Skin of body (tissue), 2 donors: ENCODE data around the gene PPIG. TPM values are rescaled to one million over a fixed set of nuclear protein-coding genes. Genes with fewer than 3 reads are reported as not detected.
A peak's percentile ranks its signal among the peaks of the same experiment; 100 is the strongest.
"Not testable (repeated sequence)": the region's sequence is repeated elsewhere in the genome, so short reads cannot be mapped to it uniquely, and the experiment has no call there.

Source experiments
- DNase-seq: peaks from one replicate; lab custom pipeline; 2025; lab: John Stamatoyannopoulos, UW
- total RNA-seq: library from RNA; depleted of rRNA; stranded (reverse); fragments of >200 nt; gene quantifications from one replicate; pipeline ENCODE4 v1.2.3, GENCODE V29; 2014

Gene PPIG
- 44.2 TPM for total RNA-seq

DNA sequence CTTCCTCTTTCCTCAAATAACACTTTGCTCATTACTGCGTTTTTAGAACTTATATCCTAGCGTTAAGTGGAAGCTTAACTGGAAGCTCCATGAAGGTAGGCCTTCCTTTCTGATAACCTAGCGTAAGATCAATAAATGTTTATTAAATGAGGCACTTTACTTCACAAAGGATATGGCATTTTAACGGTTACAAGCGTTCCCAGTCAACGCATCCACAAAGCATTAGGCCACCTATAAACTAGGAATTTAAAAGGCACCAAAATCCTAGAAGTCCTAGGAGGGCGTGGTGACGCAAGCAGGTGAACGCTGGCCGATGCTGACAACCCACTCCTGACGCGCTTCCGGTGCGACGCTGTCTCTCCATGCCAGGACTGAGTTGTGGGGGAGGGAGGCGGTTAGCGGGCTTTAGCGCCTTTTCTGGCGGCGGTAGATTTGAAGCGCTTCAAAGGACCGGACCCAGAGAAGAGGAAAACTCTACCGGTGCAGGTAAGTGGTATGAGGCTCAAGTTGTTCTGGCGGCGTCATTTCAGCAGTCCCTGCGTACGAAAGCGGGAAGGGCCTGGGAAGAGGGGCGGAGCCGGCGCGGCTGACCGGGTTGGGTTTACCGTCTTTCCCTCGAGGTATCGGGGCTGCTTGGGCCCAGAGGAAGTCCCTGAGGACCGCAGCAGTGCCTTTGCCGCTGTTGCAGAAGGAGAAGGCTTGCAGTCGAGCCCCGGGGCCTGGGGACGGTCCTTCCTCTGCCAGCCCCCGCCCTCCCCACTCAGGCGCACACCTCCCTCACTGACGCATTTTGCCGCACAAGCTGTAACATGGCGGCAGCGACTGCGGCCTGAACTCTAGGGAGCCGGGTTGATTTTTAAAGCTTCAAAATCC is at the start of gene PPIG:
Gene PPIG, plus strand, starts transcription at position 347 of the 873 bp plus-strand sequence. CDS start 19,691 bp downstream, outside the sequence.
- DNase-seq: peak; percentile 92

DNA sequence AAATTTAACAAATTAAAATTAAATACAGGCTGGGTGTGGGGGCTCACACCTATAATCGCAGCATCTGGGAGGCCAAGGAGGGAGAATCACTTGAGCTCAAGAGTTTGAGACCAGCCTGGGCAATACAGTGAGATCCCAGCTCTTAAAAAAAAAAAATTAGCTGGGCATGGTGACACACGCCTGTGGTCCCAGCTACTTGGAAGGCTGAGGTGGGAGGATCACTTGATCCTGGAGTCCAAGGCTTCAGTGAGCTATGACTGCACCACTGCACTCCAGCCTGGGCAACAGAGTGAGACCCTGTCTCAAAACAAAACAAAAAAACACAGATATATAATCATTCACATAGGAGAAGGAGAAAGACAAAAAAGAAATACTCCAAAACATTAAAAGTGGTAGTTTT is 44.7 kb upstream of the PPIG start:
- not testable (repeated sequence) for DNase-seq

DNA sequence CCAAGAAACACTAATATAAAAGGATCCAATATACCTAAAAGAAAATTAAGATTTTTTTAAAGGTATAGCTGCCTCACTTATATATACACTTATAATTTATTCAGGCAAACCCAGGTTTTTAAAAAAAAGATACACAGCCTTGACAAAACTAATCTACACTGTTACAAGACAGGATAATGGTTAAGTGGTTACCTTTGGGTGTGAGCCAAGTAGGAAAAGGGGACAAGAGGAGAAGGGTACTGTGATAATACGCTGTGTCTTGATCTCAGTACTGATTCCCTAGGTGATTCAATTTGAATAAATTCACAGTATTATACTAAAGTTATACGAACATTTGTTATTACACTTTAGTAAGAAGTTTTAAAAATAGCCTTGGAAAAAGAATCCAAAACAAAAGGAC is 44.0 kb upstream of the PPIG start:
- no peak for DNase-seq

DNA sequence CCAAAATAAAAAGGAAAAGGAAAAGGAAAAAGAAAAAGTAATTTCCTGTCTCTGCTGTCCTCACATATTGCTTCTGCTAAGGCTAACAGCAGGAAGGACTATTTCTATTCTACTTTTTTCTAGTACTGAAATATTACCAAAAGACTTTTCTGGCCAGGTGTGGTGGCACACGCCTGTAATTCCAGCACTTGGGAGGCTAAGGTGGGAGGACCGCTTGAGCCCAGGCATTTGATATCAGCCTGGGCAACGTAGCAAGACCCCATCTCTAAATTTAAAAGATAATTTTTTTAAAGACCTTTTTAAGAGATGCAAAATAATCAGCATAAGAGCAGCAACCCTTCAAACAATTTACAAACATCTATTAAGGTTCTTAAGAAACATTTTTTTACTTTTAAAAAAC is 41.7 kb upstream of the PPIG start:
- no peak for DNase-seq

DNA sequence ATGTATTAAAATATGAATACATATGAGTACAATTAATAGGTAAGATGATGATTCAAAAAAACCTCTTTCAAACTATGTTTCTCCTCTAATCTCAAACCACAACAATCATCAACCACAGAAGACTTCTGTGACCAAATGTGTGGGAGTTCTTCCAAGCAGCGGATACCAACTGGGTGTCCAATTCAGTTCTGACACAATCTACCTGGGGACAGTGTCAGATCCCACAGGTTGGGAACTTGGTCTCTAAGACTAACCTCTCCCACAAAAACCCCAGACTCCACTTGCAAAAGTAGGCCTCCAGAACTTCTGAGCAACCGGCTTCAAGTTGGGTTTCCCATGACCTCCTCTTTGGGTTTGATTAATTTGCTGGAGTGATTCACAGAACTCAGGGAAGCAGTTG is 37.4 kb upstream of the PPIG start:
- DNase-seq: no peak

- peak; percentile 11 for DNase-seq
Measured at GRCh38 chr2:169561364-169561763, 22.8 kb upstream of the PPIG start.

DNA sequence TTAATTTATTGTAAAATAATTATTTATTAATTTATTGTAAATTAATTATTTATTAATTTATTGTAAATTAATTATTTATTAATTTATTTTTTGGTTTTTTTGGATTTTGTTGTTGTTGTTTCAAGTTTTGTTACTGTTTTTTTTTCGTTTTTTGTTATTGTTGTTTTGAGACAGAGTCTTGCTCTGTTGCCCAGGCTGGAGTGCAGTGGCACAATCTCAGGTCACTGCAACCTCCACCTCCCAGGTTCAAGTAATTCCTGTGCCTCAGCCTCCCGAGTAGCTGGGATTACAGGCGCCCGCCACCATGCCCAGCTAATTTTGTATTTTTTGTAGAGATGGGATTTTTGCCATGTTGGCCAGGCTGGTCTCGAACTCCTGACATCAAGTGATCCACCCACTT is 22.1 kb upstream of the PPIG start:
- DNase-seq: not testable (repeated sequence)

DNA sequence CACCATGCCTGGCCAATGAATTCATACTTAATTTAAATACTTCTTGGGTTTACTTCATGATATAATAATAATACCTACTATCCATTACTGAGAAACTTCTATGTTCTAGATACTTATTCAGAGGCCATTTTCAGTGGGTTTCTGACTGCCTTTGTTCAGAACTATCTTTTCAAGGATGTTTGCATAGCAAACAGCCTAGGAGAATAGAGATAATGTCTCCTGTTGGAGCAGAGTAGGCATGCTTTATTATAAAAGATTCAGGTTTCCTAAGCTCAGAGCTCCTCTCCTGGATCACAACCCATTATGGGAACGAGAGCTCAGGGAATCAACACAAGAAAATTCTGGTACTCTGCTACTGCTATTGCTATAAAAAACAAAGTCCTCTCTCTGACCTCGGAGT is 21.6 kb upstream of the PPIG start:
- DNase-seq: no peak

DNA sequence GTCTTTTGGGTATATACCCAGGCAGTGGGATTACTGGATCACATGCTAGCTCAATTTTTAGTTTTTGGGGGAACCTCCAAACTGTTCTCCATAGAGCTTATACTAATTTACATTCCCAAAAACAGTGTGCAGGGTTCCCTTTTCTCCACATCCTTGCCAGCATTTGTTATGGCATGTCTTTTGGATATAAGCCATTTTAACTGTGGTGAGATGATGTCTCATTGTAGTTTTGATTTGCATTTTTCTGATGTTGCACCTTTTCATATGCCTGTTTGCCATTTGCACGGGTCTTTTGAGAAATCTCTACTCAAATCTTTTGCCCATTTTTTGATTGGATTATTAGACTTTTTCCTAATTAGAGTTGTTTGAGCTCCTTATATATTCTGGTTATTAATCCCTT is 18.5 kb upstream of the PPIG start:
- DNase-seq: no peak

DNA sequence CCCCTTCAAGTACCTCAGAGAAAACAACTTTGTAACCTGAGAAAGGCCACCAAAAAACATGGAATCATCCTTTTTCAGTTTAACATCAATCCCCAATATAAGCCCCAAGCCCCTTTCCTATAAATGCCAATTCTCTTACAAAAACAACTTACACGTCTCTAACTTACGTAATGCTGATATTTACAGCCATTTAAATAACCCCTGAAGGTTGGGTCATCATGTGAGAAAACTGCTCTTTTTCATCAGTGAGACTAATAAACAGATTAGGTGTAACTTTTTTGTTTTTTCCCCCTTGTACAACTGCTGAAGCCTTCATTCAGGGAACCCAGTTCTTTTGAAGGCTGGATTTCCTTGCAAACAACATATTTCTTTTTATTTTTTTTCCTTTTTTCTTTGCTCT is 14.2 kb upstream of the PPIG start:
- no peak for DNase-seq

DNA sequence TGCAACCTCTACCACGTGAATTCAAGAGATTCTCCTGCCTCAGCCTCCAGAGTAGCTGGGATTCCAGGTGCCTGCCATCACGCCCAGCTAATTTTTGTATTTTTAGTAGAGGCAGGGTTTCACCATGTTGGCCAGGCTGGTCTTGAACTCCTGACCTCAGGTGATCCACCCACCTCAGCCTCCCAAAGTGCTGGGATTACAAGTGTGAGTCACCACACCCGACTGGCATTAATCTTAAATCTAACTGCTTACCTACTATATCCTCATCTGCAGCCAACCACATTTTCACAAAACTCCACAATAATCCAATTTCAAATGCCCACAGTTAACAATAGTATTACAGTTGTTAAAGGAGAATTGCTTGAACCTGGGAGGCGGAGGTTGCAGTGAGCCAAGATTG is 13.4 kb upstream of the PPIG start:
- DNase-seq: not testable (repeated sequence)

- no peak for DNase-seq
Measured at GRCh38 chr2:169571571-169571970, 12.6 kb upstream of the PPIG start.

DNA sequence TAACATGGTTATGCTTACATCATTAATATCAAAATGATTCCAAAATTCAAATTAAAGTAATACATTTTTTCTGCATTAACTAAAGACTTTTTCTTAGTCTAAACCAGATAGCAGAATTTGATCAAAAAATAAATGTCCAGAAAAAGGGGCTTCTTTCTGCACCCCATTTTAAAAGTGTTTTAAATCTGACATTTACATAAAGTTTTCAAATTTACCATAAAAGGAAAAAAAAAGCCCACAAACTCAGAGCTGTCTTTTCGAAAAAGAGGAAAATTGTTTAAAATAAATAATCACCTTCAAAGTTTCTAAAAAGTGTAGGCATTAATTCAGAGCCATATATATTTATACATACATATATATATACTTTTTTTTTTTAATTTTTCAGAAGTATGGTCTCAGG is 12.0 kb upstream of the PPIG start:
- DNase-seq: no peak

- no peak for DNase-seq
Measured at GRCh38 chr2:169572821-169573159, 11.4 kb upstream of the PPIG start.

GRCh38 chr2:169573160-169573973 is 10.8 kb upstream of the PPIG start, which contains the start of gene FASTKD1:
Gene FASTKD1 (minus strand): TSS chr2:169573865. CDS start chr2:169572029, 1,836 bp downstream.
- DNase-seq: peak; percentile 86

DNA sequence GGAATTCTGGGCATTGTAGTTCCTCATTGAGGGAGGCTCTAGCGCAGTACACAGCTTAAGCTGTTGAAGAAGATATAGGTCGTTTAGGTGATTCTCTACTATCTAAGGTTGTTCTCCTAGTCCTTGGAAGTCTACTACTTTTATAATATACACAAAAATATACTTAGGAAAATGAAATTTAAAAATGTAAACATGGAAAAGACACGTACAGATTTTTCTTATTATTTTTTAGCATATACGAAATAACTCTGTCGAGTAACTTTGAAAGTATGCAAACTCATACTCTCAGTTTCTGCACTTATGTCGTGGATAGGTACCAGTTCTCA is 10.2 kb upstream of the PPIG start:
- no peak for DNase-seq

DNA sequence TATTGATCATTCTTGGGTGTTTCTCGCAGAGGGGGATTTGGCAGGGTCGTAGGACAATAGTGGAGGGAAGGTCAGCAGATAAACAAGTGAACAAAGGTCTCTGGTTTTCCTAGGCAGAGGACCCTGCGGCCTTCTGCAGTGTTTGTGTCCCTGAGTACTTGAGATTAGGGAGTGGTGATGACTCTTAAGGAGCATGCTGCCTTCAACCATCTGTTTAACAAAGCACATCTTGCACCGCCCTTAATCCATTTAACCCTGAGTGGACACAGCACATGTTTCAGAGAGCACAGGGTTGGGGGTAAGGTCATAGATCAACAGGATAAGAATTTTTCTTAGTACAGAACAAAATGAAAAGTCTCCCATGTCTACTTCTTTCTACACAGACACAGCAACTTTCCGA is 9.6 kb upstream of the PPIG start:
- not testable (repeated sequence) for DNase-seq

DNA sequence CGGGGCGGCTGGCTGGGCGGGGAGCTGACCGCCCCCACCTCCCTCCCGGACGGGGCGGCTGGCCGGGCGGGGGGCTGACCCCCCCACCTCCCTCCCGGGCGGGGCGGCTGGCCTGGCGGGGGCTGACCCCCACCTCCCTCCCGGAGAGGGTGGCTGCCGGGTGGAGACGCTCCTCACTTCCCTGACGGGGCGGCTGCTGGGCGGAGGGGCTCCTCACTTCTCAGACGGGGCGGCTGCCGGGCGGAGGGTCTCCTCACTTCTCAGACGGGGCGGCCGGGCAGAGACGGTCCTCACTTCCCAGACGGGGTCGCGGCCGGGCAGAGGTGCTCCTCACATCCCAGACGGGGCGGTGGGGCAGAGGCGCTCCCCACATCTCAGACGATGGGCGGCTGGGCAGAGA is 8.9 kb upstream of the PPIG start:
- DNase-seq: not testable (repeated sequence)

DNA sequence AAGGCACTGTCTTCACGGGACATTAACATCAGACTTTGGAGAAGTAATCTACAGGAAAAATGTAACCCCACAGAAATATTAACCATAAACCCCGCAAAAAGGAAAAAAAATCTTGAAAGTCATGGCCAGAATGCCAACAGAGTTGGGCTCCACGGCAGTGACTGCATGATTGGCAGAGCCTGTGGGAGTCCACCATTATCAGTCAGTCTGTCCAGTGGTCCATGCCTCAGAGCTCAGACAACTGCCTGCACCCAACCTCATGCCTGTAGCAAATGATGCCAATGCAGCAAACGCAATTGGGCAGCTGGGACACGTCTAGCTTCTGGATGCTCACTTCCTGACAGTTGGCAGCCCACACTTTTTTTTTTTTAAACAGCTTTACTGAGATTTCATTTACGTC is 5.1 kb upstream of the PPIG start:
- DNase-seq: no peak

DNA sequence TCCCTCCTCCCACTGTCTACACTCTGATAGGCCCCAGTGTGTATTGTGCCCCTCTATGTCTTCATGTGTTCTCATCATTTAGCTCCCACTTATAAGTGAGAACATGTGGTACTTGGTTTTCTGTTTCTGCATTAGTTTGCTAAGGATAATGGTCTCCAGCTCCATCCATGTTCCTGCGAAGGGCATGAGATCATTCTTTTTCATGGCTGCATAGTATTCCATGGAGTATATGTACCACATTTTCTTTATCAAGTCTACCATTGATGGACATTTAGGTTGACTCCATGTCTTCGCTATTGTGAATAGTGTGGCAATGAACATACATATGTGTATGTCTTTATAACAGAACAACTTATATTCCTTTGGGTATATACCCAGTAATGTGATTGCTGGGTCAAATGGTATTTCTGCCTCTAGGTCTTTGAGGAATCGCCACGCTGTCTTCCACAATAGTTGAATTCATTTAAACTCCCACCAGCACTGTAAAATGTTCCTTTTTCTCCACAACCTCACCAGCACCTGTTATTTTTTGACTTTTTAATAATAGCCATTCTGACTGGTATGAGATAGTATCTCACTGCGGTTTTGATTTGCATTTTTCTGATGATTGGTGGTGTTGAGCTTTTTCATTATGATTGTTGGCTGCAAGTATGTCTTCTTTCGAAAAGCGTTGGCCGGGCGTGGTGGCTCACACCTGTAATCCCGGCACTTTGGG is 1.4 kb upstream of the PPIG start:
- DNase-seq: not testable (repeated sequence)

DNA sequence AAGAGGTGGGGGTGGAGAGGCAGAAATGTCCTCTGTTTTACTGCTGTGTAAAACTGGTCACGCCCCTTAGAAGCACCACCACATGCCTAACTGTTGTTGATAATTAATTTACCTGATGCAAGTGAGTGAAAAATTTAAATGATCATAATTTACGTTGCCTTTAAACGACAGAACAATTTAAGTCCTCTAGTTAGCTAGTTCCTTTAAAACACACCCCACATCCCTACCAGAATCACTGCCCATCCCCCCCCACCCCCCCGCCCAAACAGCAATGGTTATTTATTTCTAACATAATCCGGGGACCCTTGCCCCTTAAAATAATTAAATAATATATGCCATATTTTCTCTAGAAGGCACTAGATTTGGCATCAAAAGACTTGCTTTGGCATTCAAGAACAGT is 633 bp upstream of the PPIG start:
- DNase-seq: no peak

- no peak for DNase-seq
Measured at GRCh38 chr2:169585673-169586072, 1.5 kb downstream of the PPIG start.
